Calu3 (cell line): ENCODE data around the gene FBXL4. TPM values are rescaled to one million over a fixed set of nuclear protein-coding genes. Genes with fewer than 3 reads are reported as not detected.

Experiments
- BruUV-seq: library from RNA; stranded (reverse); fragments of 400-500 nt; replicated peaks from 2 replicates; lab custom pipeline; 2021; lab: Mats Ljungman, UMichigan
- CTCF ChIA-PET: fragments of 300-600 bp; sonication (Branson Sonifier 250); formaldehyde crosslinking; loops from one replicate; lab custom pipeline; 2022; ENCODE audit warnings: antibody characterized with exemption; lab: Charles Lee
- DNase-seq: peaks from one replicate; pipeline ENCODE4 v3.0.0; 2022
- H3K27ac Mint-ChIP-seq: one replicate; pipeline ENCODE4 v1.8.0; 2022; ENCODE audit warnings: mixed read lengths; ENCODE audit not compliant: unreplicated experiment
- H3K27me3 Mint-ChIP-seq: one replicate; pipeline ENCODE4 v1.8.0; 2022; ENCODE audit warnings: mixed read lengths; ENCODE audit not compliant: unreplicated experiment
- H3K36me3 Mint-ChIP-seq: one replicate; pipeline ENCODE4 v1.8.0; 2022; ENCODE audit warnings: mild to moderate bottlenecking, moderate library complexity, mixed read lengths; ENCODE audit not compliant: insufficient read depth, unreplicated experiment
- H3K4me1 Mint-ChIP-seq: one replicate; pipeline ENCODE4 v1.8.0; 2022; ENCODE audit warnings: mild to moderate bottlenecking, low read depth, mixed read lengths; ENCODE audit not compliant: unreplicated experiment
- H3K4me3 Mint-ChIP-seq: one replicate; pipeline ENCODE4 v1.8.0; 2022; ENCODE audit warnings: mild to moderate bottlenecking, low read depth, moderate library complexity, mixed read lengths; ENCODE audit not compliant: unreplicated experiment
- H3K9me3 Mint-ChIP-seq: one replicate; pipeline ENCODE4 v1.8.0; 2022; ENCODE audit warnings: low read depth, mixed read lengths; ENCODE audit not compliant: unreplicated experiment
- CTCF ChIP-seq: fragments of 200-600 bp; IDR thresholded peaks from one replicate; pipeline ENCODE4 v1.8.0; 2022; ENCODE audit warnings: antibody characterized with exemption; ENCODE audit not compliant: unreplicated experiment
- intact Hi-C: fragments of 100-400 bp; cut with micrococcal nuclease; formaldehyde crosslinking; loops from one replicate; pipeline ENCODE4 v1.10.0; 2022; ENCODE audit not compliant: unreplicated experiment
- total RNA-seq: library from RNA; stranded (reverse); gene quantifications from 2 replicates; pipeline ENCODE4 v1.2.3, GENCODE V29; 2022

The FBXL4 gene
- total RNA-seq, 1 experiment from 2014 or later = 13.1 TPM

- intact Hi-C loops = no loop called here
- no peaks in the 10 kb centered on the region for H3K4me1 Mint-ChIP-seq
- TF ChIP-seq CTCF = no peak
- no peaks in the 10 kb centered on the region for H3K9me3 Mint-ChIP-seq
- no TSS peak for BruUV-seq
- no peaks in the 10 kb centered on the region for H3K36me3 Mint-ChIP-seq
- H3K27ac Mint-ChIP-seq = no peak overlapping the region
- CTCF ChIA-PET = no interaction called here
- no peak for DNase-seq
- H3K4me3 Mint-ChIP-seq = no peak overlapping the region
- no peaks in the 10 kb centered on the region for H3K27me3 Mint-ChIP-seq
Measured at GRCh38 chr6:98894810-98895209, 52.9 kb downstream of the FBXL4 start.

DNA sequence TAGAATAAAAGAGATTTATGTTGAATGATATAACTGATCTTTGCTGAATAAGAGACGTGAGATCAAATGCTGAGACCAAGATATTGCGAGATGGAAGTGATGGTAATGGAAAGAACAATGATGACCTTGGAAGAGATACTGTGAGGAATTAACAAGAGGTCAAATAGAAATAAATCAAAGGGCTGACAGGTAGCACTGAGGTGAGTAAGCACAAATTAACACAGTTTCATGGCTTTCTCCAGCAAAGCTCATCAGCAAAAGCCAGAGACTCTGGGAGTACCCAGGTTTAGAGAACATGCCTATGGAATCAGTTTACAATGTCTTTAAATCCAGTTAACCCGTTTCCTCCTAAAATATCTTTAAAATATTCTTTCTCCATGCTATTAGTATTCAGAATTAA, 60.1 kb downstream of the FBXL4 start:
- H3K36me3 Mint-ChIP-seq = no peaks in the 10 kb centered on the region
- H3K4me3 Mint-ChIP-seq = no peak overlapping the region
- BruUV-seq = no TSS peak
- CTCF ChIA-PET = no interaction called here
- TF ChIP-seq CTCF = no peak
- no peaks in the 10 kb centered on the region for H3K27me3 Mint-ChIP-seq
- intact Hi-C loops = no loop called here
- H3K27ac Mint-ChIP-seq = no peak overlapping the region
- no peaks in the 10 kb centered on the region for H3K4me1 Mint-ChIP-seq
- DNase-seq = no peak
- no peaks in the 10 kb centered on the region for H3K9me3 Mint-ChIP-seq

DNA sequence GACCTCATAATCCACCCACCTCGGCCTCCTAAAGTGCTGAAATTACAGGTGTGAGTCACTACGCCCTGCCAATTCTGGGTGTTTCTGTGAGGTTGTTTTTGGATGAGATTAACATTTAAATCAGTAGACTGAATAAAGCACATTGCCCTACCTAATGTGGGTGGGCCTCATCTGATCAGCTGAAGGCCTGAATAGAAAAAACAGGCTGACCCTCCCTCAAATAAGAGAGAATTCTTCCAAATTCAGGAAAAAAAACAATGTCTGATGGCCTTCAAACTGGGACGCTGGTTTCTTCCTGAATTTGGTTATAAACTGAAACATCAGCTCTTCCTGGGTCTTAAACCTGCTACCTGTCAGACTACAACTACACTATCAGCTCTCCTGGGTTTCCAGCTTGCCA, 62.4 kb downstream of the FBXL4 start:
- no peaks in the 10 kb centered on the region for H3K27me3 Mint-ChIP-seq
- TF ChIP-seq CTCF = no peak
- no peak overlapping the region for H3K27ac Mint-ChIP-seq
- H3K9me3 Mint-ChIP-seq = no peaks in the 10 kb centered on the region
- BruUV-seq = no TSS peak
- intact Hi-C loops = no loop called here
- H3K4me3 Mint-ChIP-seq = no peak overlapping the region
- H3K4me1 Mint-ChIP-seq = no peaks in the 10 kb centered on the region
- no peaks in the 10 kb centered on the region for H3K36me3 Mint-ChIP-seq
- CTCF ChIA-PET = no interaction called here
- no peak for DNase-seq

DNA sequence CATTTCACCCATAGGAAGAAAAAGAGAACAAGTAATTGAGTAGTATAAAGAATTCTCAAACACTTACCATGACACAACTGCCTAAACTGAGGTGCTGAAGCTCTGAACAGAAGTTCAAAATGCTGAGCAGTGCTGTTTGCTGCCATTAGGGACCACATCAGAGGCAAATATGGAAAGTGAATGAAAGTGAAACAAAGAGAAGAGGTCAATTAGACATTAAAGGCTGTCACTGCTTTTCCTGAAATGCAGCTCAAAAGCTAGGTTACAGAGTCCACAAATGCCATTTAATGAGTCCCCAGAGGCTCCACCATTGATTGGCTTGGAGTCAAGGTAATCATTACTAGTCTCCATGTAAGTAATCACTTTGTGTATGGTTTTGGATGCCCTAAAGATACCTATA, 67.3 kb downstream of the FBXL4 start:
- intact Hi-C loops = no loop called here
- Mint-ChIP-seq H3K27me3 (no peaks in the 10 kb centered on the region), H3K9me3 (no peaks in the 10 kb centered on the region), H3K4me3 (no peak overlapping the region), H3K36me3 (no peaks in the 10 kb centered on the region), H3K4me1 (no peaks in the 10 kb centered on the region), H3K27ac (no peak overlapping the region)
- CTCF ChIA-PET = no interaction called here
- no peak for TF ChIP-seq CTCF
- BruUV-seq = no TSS peak
- no peak for DNase-seq
